ENCODE measurements around the gene DEAF1.

DEAF1 gene

DNA sequence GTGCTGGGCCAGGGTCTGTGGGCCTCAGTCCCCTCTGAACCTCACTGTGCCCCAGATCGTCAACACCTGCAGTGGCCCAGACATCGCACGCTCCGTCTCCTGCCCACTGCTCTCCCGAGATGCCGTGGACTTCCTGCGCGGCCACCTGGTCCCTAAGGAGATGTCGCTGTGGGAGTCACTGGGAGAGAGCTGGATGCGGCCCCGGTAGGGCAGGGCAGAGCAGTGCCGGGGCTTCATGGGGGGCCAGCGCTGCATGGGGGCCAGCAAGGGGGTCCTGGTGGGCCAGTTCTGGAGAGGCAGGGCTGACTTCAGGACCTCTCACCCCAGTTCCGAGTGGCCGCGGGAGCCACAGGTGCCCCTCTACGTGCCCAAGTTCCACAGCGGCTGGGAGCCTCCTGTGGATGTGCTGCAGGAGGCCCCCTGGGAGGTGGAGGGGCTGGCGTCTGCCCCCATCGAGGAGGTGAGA lies 27.4 kb upstream of the DEAF1 start:
- no peak for DNase-seq

DNA sequence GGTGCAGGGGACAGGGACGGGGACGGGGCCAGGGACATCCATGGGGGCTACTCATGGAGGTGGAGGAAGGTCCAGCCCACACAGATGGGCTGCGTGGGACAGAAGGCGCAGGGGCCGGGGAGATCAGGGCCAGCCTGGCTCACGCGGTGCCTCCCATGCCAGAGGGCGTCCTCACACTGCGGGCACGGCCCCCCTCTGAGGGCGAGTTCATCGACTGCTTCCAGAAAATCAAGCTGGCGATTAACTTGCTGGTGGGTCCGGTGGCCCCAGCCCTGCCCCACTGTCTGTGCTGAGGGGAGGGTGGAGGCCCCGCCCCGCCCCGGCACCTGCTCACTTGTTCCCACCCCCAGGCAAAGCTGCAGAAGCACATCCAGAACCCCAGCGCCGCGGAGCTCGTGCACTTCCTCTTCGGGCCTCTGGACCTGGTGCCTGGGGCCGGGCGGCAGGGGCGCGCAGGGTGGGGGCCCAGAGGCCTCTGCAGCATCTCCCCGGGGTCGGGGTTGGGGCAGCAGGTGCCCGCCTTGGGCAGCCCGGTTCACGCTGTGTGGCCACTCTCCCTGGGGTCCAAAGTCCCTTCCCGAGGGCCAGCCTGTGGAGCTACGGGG lies 26.8 kb upstream of the DEAF1 start:
- no peak for DNase-seq

DNA sequence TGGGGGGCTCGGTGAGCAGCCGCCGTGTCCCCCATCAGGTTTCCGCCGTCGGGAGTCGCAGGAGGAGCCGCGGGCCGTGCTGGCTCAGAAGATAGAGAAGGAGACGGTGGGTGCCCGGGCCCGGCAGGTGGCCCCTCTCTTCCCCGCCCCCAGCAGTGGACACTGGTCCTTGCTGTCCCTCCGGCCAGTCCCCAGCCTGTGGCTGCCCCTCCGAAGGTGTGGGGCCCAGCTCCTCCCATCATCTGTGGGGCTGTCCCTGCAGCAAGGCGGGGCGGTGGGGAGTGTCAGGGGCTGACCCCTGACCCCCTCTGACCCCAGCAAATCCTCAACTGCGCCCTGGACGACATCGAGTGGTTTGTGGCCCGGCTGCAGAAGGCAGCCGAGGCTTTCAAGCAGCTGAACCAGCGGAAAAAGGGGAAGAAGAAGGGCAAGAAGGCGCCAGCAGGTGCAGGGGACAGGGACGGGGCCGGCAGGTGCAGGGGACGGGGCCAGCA lies 26.3 kb upstream of the DEAF1 start:
- DNase-seq = no peak

- peak in 10 of 56 donors; percentile 13 to 54 (median 32) for DNase-seq
Observed at GRCh38 chr11:720642-721246, 25.7 kb upstream of the DEAF1 start.

DNA sequence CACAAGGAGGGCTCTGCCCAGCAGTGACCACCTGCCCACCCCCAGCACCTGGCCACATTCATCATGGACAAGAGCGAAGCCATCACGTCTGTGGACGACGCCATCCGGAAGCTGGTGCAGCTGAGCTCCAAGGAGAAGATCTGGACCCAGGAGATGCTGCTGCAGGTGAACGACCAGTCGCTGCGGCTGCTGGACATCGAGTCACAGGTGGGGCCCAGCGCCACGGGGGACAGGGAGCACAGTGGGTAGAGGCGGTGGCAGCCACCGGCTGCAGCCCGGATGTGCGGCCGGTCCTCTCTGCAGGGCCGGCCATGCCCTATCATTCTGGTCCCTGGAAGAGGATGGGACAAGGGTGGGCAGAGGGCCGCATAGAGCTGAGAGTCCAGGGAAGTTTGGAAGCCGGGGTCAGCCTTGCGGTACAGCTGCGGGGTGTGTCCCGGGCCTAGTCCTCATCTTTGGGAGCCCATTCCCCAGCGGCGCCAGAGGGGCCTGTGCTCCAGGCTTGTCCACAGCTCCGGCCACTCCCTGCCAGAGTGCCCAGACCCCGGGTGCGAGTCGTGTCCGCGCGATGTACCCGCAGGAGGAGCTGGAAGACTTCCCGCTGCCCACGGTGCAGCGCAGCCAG lies 25.1 kb upstream of the DEAF1 start:
- no peak for DNase-seq

DNA sequence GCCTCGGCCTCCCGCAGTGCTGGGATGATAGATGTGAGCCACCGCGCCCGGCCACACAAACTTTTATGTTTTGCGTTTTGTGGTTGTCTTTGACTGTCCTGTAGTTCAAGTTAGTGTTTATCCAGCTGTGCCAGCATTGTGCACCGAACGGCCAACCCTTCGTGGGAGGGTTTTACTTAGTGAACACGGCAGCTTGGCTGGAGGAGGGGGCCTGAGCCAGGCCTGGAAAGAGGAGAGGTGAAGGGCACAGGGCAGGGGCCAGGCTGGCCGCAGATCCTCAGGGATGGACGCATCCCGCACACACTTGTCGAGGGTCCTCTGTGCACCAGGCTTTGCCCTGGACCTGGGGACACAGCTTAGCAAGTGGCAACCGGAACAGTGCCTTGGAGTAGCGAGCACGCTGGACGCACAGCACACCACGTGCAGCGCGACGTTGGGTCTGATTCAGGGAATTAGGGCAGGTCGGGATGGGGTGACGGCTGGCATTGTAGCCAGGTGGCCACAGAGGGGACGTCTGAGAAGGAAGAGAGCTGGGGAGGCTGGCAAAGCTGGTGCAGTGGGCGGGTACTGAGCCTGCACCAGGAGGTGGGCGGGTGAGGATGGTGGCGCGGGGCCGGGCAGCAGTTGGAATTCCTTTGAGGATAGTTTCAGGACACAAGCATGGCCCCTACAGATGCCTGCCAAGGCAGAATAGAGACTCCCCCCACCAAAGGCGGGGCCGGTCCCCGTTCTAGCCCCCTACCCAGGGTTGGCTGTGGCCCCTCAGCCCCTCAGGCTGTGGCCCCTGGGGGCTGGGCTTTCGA lies 24.4 kb upstream of the DEAF1 start:
- no peak for DNase-seq

DNA sequence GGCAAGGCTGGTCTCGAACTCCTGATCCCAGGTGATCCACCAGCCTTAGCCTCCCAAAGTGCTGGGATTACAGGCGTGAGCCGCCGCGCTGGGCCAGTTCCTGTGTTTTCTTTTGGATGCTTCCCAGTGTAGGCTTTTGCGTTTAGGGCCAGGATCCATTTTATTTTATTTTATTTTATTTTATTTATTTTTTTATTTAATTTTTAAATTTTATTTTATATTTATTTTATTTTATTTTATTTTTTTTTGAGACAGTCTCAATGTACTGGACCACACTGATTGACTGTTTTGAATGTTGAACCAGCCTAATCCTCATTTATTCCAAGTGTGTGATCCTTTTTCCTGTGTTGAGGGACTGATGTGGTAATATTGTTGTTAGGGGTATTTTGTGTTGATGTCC lies 19.4 kb upstream of the DEAF1 start:
- no peak for DNase-seq

DNA sequence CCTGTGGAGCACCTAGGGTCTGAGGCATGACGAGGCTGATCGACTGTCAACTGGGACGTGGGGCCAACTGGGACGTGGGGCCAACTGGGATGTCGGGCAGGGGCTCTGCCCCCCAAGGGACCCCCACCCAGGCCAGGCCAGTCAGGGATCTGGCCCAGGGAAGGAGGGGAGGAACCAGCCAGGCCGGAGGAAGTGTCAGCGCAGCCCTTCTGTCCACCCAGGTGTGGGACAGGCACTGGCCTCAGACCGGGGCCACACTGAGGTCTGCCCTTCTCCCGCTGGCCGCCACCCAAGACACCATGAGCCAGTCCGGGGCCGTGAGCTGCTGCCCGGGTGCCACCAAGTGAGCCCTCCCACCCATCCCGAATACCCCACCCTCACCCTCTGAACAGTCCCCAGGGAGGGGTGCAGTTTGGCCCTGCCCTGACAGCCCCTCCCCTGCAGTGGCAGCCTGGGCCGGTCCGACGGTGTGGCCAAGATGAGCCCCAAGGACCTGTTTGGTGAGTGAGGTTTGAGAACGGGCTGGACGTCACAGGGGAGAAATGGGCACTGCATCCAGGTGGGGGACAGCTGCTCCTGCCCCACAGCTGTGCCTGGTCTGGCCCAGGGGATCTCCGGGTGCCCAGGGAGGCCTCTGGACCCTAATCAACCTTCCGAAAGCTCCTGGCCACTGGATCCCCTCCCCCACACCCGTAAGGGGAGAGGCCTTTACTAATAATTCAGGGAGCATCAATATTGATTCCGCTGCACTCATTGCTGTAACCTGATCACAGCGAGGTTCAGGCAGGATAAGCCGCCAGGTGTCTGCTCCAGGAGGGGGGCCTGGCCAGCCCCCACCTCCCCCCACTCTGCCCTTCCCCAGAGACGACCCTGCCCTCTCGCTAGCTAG lies 14.3 kb upstream of the DEAF1 start:
- no peak for DNase-seq

GRCh38 chr11:708511-708910 lies 13.5 kb upstream of the DEAF1 start:
- DNase-seq = no peak

- DNase-seq = no peak
Observed at GRCh38 chr11:707817-708420, 12.9 kb upstream of the DEAF1 start.

GRCh38 chr11:706957-707816 lies 12.2 kb upstream of the DEAF1 start:
- DNase-seq = peak in 1 of 56 donors; percentile 40

- DNase-seq = no peak
Observed at GRCh38 chr11:706439-706956, 11.5 kb upstream of the DEAF1 start.

DNA sequence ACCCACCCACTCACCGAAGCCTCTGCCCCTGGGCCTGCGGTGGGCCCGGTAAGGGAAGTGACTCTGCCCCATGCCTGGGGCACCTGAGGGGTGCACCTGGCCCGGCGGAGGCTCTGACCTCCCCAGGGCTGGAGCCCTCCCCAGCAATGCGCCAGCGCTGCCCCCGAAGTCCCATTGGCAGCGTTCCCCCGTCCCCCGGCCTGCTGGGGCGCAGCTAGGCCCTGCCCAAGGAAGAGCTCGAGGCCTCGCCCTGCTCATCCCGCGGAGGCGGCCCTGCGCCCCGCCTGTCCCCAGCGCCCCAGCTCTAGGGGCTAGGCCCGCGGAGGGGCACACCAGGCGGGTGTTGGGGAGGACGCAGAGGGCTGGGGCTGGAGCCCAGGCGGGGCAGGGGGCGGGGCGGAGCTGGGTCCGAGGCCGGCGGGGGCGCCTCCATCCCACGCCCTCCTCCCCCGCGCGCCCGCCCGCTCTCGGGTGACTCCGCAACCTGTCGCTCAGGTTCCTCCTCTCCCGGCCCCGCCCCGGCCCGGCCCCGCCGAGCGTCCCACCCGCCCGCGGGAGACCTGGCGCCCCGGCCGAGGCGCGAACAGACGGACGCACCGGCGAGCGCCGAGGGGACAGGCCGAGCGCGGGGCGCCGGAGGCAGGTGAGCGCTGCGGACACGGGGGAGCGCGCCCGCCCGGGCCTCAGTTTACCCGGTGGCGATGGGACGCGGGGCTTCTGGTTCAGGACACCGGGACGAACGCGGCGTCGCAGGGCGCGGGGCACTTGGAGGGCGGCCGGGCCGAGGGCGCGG lies 10.8 kb upstream of the DEAF1 start, which contains the start of gene EPS8L2:
EPS8L2 (plus strand) TSS at position 586 of the 793 bp plus-strand sequence. CDS start 3,177 bp downstream, outside the sequence.
- DNase-seq = peak in 1 of 56 donors; percentile 65

DNA sequence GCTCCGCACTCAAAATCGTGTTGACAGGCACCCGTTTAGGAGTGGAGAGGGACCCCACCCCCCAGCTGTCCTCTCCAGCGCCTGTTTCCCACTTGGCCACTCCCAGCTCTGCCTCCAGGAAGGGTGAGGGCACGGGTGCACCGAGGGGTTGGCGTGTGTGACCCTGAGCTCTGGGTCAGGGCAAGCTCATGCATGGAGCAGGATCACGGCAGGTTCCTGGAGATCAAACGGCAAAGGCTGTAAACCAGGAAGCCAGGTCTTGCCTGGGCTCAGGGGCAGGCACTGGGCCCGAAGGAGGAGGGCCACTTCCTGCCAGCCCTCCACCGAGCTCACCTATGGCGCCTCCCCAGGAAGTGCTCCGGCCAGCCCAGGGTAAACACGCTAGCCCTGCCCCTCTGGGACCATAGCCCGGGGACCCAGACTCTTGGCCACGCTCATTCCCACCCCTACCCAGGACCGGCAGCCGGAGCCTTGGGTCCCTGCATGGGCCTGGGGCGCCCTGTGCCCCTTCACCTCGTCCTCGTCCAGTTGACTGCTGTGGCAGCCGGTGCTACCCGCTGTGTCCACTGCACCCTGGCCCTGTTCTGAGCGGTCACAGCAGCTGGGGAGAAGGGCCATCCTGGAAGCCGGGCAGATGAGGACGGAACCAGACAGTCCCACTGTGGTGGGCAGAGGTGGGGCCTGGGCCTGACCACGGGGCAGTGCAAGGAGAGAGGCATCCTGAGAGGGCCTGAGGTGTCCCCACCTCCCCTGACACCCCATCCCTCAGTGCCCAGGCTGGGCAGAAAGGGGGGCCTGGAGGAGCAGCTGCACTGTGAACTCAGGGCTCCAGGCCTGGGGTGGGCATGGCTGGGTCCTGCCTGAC lies 10.0 kb upstream of the DEAF1 start:
- DNase-seq = no peak

DNA sequence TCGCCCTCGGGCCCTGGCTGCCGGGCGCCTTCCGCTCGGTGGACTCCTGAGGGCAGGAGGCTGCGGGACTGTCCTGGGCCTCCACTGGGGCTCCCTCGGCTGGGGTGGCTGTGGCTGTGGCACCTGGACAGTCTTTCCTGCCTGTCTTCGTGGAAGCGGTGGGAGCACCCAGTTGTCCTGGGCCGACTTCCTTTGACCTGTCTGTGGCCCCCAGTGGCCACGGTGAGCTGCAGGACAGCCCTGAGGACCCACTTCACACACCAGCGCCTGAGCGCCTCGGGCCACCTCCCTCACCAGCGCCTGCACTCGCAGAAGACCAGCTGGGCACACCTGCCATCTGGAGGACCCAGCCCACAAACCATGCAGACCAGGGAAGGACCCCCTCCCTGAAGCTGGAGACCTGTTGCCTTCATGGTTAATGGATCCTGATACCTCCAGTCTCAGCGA lies 9.2 kb upstream of the DEAF1 start:
- no peak for DNase-seq

DNA sequence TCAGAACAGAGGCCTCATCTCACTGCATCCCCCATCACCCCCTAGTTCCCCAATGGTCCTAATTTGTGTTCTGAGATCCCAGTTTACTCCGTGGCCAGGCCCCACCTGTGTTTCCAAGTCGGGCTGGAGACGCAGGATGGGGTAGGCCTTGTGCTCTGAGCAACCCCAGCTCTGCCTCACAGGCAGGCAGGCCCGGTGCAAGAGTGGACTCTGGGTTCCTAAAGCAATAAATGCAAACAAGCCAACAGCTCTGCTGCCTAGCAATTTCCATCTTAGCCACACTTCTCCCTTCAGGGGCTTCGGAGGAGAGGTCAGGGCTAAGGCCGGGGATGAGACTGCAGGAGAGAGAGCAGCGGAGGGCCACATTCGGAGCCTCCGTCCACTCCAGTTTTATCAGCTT lies 8.5 kb upstream of the DEAF1 start:
- no peak for DNase-seq

Measured in nucleus accumbens (tissue), 56 donors.